Liver (tissue), 9 donors: ENCODE measurements around the gene NOX1. TPM values are rescaled to one million over a fixed set of nuclear protein-coding genes. Genes with fewer than 3 reads are reported as not detected.

Experiments
- DNase-seq: peaks from one replicate; pipeline ENCODE4 v3.0.0-alpha.2; 2017; ENCODE audit warnings: low spot score
- H3K27ac ChIP-seq, 2 donors: one replicate each; pipeline ENCODE4 v1.7.0; 2013; ENCODE audit warnings: inconsistent platforms in 2 of 2, low read length in 2 of 2, control low read depth in 1 of 2, low read depth in 1 of 2, mild to moderate bottlenecking in 1 of 2
- H3K27me3 ChIP-seq, 4 donors: one replicate each; pipeline versions ENCODE4 v1.6.1 to v1.7.0; 2013; ENCODE audit warnings: low read length in 3 of 4, inconsistent platforms in 1 of 4, mild to moderate bottlenecking in 1 of 4, moderate library complexity in 1 of 4; ENCODE audit not compliant: control insufficient read depth in 4 of 4, insufficient read depth in 4 of 4
- H3K36me3 ChIP-seq, 4 donors: one replicate each; pipeline versions ENCODE4 v1.6.1 to v1.7.0; 2013; ENCODE audit warnings: low read length in 3 of 4, mild to moderate bottlenecking in 3 of 4, low read depth in 1 of 4, moderate library complexity in 1 of 4; ENCODE audit not compliant: control insufficient read depth in 4 of 4, insufficient read depth in 3 of 4
- H3K4me1 ChIP-seq, 4 donors: one replicate each; pipeline versions ENCODE4 v1.6.1 to v1.7.0; 2013; ENCODE audit warnings: low read length in 3 of 4, mild to moderate bottlenecking in 3 of 4, moderate library complexity in 1 of 4; ENCODE audit not compliant: control insufficient read depth in 4 of 4, insufficient read depth in 4 of 4
- H3K4me3 ChIP-seq, 3 donors: one replicate each; pipeline versions ENCODE4 v1.6.1 to v1.7.0; 2013; ENCODE audit warnings: low read length in 3 of 3, control low read depth in 1 of 3, low read depth in 1 of 3, mild to moderate bottlenecking in 1 of 3
- H3K9ac ChIP-seq, 2 donors: one replicate each; pipeline ENCODE4 v1.7.0; 2013; ENCODE audit warnings: low read length in 2 of 2, mild to moderate bottlenecking in 2 of 2, moderate library complexity in 2 of 2, control low read depth in 1 of 2, low read depth in 1 of 2
- H3K9me3 ChIP-seq, 4 donors: one replicate each; pipeline versions ENCODE4 v1.6.1 to v1.7.0; 2013; ENCODE audit warnings: low read length in 3 of 4; ENCODE audit not compliant: control insufficient read depth in 4 of 4
- EGR1 ChIP-seq, 2 donors: IDR thresholded peaks; 2 replicates each; pipeline ENCODE4 v1.6.1; 2016 to 2018; ENCODE audit warnings: antibody characterized with exemption in 2 of 2, low read depth in 2 of 2
- FOXA1 ChIP-seq: IDR thresholded peaks from 2 replicates; pipeline ENCODE4 v1.6.1; 2016; ENCODE audit warnings: antibody characterized with exemption
- GABPA ChIP-seq, 2 donors: IDR thresholded peaks in 1 of 2; conservative IDR thresholded peaks in 1 of 2; 2 replicates each; pipeline ENCODE4 v1.6.1; 2016; ENCODE audit warnings: antibody characterized with exemption in 2 of 2, mild to moderate bottlenecking in 1 of 2, moderate library complexity in 1 of 2
- HNF4A ChIP-seq, 2 donors: conservative IDR thresholded peaks; 2 replicates each; pipeline ENCODE4 v1.6.1; 2016; ENCODE audit warnings: antibody characterized with exemption in 2 of 2, mild to moderate bottlenecking in 2 of 2
- HNF4G ChIP-seq: IDR thresholded peaks from 2 replicates; pipeline ENCODE4 v1.6.1; 2016; ENCODE audit warnings: antibody characterized with exemption
- JUND ChIP-seq, 2 donors: IDR thresholded peaks; 2 replicates each; pipeline ENCODE4 v1.6.1; 2016; ENCODE audit warnings: antibody characterized with exemption in 2 of 2
- NR2F2 ChIP-seq: IDR thresholded peaks from 2 replicates; pipeline ENCODE4 v1.6.1; 2016; ENCODE audit warnings: antibody characterized with exemption
- RAD21 ChIP-seq, 2 donors: IDR thresholded peaks; 2 replicates each; pipeline ENCODE4 v1.6.1; 2016; ENCODE audit warnings: antibody characterized with exemption in 2 of 2, mild to moderate bottlenecking in 2 of 2
- RXRA ChIP-seq, 2 donors: IDR thresholded peaks; 2 replicates each; pipeline ENCODE4 v1.6.1; 2017 to 2018; ENCODE audit warnings: antibody characterized with exemption in 2 of 2, mild to moderate bottlenecking in 1 of 2
- SP1 ChIP-seq: IDR thresholded peaks from 2 replicates; pipeline ENCODE4 v1.6.1; 2018; ENCODE audit warnings: antibody characterized with exemption, mild to moderate bottlenecking
- TAF1 ChIP-seq: conservative IDR thresholded peaks from 2 replicates; pipeline ENCODE4 v1.6.1; 2016; ENCODE audit warnings: antibody characterized with exemption, mild to moderate bottlenecking
- WGBS: extraction: QIAGEN DNeasy Blood & Tissue Kit; methylation state at CpG from one replicate; pipeline ENCODE4 v1.1.7; 2013; 5-methylcytosine and 5-hydroxymethylcytosine counted together
- polyA plus RNA-seq, 2 donors: library from polyadenylated mRNA; stranded (reverse) in 1 of 2; unstranded in 1 of 2; fragments of 200-250 nt in 1 of 2; fragments of >200 nt in 1 of 2; fragmentation: Nextera tagmentation in 1 of 2; extraction: Ambion mirVana in 1 of 2; gene quantifications; one replicate each; pipeline versions ENCODE4 v1.2.1 to v1.2.3, GENCODE V29; 2013 to 2015
- total RNA-seq, 2 donors: library from RNA; depleted of rRNA; stranded (reverse); fragments of >200 nt; gene quantifications; one replicate each; pipeline ENCODE4 v1.2.3, GENCODE V29; 2014
- TF ChIP-seq, protein P1 (sequence below): IDR thresholded peaks from 2 replicates; pipeline ENCODE4 v1.6.1; 2016; ENCODE audit warnings: antibody characterized with exemption
- TF ChIP-seq, protein P2 (sequence below): IDR thresholded peaks from 2 replicates; pipeline ENCODE4 v1.6.1; 2016; ENCODE audit warnings: antibody characterized with exemption, mild to moderate bottlenecking
- TF ChIP-seq, protein P3 (sequence below): fragments of 150-350 bp; IDR thresholded peaks from 2 replicates; pipeline ENCODE4 v1.5.1; 2017; ENCODE audit warnings: improper control_type of control experiment, low read depth, low read length; ENCODE audit not compliant: missing input control
- TF ChIP-seq, protein P4 (sequence below): IDR thresholded peaks from 2 replicates; pipeline ENCODE4 v1.6.1; 2016; ENCODE audit warnings: antibody characterized with exemption
- donor health status: healthy.
- donor health status: healthy.
- donor health status: healthy.
- donor health status: healthy.
- donor health status: healthy.

The NOX1 gene
- total and polyA plus RNA-seq, 4 donors: 0.36 TPM; not detected in 3

DNA sequence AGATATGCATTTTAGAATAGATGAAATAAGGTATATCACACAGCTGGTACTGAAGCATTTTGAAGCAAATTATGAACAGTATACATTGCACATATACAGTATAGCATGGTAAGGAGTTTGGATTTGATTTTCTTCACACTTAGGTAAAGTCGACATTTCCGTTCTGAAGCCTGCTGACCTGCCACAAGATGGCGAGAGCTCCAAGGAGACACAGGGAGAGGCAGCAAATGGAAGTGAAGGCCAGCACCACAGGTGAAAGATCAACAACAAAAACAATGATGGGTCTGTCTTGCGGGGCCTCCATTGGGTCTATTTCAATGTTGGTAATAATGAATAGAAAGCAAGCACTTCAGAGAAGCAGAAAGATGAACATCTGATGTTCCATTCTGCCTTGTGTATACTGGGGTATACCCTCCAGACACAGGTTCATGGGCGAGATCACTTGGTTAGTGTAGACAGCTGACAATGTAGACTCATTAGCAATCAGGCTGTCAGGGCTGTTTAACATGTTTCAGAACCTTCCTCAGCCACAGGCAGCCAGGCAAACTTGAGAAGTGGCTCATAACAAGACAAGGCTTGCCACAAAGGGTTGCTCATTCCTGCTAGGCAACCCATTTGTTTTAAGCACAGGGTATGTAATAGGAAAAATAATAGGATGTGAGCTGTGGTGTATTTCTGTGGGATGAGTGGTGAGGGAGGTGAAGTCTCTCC lies 21.4 kb upstream of the NOX1 start:
- H3K9me3 ChIP-seq: no peaks in the 10 kb centered on the region
- no peak overlapping the region for H3K4me3 ChIP-seq
- DNase-seq: no peak
- TF ChIP-seq RAD21 (IDR thresholded peaks at IDR 0.05): peak; percentile 57 to 66
- TF ChIP-seq, protein P1, sequence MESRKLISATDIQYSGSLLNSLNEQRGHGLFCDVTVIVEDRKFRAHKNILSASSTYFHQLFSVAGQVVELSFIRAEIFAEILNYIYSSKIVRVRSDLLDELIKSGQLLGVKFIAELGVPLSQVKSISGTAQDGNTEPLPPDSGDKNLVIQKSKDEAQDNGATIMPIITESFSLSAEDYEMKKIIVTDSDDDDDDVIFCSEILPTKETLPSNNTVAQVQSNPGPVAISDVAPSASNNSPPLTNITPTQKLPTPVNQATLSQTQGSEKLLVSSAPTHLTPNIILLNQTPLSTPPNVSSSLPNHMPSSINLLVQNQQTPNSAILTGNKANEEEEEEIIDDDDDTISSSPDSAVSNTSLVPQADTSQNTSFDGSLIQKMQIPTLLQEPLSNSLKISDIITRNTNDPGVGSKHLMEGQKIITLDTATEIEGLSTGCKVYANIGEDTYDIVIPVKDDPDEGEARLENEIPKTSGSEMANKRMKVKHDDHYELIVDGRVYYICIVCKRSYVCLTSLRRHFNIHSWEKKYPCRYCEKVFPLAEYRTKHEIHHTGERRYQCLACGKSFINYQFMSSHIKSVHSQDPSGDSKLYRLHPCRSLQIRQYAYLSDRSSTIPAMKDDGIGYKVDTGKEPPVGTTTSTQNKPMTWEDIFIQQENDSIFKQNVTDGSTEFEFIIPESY: no peak
- TF ChIP-seq, protein P2, sequence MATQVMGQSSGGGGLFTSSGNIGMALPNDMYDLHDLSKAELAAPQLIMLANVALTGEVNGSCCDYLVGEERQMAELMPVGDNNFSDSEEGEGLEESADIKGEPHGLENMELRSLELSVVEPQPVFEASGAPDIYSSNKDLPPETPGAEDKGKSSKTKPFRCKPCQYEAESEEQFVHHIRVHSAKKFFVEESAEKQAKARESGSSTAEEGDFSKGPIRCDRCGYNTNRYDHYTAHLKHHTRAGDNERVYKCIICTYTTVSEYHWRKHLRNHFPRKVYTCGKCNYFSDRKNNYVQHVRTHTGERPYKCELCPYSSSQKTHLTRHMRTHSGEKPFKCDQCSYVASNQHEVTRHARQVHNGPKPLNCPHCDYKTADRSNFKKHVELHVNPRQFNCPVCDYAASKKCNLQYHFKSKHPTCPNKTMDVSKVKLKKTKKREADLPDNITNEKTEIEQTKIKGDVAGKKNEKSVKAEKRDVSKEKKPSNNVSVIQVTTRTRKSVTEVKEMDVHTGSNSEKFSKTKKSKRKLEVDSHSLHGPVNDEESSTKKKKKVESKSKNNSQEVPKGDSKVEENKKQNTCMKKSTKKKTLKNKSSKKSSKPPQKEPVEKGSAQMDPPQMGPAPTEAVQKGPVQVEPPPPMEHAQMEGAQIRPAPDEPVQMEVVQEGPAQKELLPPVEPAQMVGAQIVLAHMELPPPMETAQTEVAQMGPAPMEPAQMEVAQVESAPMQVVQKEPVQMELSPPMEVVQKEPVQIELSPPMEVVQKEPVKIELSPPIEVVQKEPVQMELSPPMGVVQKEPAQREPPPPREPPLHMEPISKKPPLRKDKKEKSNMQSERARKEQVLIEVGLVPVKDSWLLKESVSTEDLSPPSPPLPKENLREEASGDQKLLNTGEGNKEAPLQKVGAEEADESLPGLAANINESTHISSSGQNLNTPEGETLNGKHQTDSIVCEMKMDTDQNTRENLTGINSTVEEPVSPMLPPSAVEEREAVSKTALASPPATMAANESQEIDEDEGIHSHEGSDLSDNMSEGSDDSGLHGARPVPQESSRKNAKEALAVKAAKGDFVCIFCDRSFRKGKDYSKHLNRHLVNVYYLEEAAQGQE: no peak
- TF ChIP-seq, protein P3, sequence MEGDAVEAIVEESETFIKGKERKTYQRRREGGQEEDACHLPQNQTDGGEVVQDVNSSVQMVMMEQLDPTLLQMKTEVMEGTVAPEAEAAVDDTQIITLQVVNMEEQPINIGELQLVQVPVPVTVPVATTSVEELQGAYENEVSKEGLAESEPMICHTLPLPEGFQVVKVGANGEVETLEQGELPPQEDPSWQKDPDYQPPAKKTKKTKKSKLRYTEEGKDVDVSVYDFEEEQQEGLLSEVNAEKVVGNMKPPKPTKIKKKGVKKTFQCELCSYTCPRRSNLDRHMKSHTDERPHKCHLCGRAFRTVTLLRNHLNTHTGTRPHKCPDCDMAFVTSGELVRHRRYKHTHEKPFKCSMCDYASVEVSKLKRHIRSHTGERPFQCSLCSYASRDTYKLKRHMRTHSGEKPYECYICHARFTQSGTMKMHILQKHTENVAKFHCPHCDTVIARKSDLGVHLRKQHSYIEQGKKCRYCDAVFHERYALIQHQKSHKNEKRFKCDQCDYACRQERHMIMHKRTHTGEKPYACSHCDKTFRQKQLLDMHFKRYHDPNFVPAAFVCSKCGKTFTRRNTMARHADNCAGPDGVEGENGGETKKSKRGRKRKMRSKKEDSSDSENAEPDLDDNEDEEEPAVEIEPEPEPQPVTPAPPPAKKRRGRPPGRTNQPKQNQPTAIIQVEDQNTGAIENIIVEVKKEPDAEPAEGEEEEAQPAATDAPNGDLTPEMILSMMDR: peak; percentile 22
- WGBS: 30% methylated on average over 5 of the region's 5 CpGs
- no peaks in the 10 kb centered on the region for H3K27me3 ChIP-seq
- H3K27ac ChIP-seq: no peak overlapping the region
- no peaks in the 10 kb centered on the region for H3K36me3 ChIP-seq
- no peak overlapping the region for H3K9ac ChIP-seq
- H3K4me1 ChIP-seq: no peaks in the 10 kb centered on the region

- no peak for DNase-seq
- no peaks in the 10 kb centered on the region for H3K9me3 ChIP-seq
- no peak overlapping the region for H3K4me3 ChIP-seq
- no peak overlapping the region for H3K27ac ChIP-seq
- H3K4me1 ChIP-seq: no peaks in the 10 kb centered on the region
- no peaks in the 10 kb centered on the region for H3K36me3 ChIP-seq
- no peak overlapping the region for H3K9ac ChIP-seq
- H3K27me3 ChIP-seq: peaks cover 0 to 2% (median 0%) of the 10 kb centered on the region in 4 donors
- TF ChIP-seq RXRA (IDR thresholded peaks at IDR 0.05) (no peak), JUND (IDR thresholded peaks at IDR 0.05) (no peak), HNF4A (conservative IDR thresholded peaks at IDR 0.05) (no peak), GABPA (IDR thresholded peaks at IDR 0.05 in 1 of 2, conservative IDR thresholded peaks at IDR 0.05 in 1 of 2) (no peak), SP1 (no peak), FOXA1 (no peak), HNF4G (no peak), RAD21 (IDR thresholded peaks at IDR 0.05) (no peak), TAF1 (no peak), EGR1 (IDR thresholded peaks at IDR 0.05; ENCODE audit: low read depth in 2 of 2) (no peak), NR2F2 (no peak)
- TF ChIP-seq, protein P4, sequence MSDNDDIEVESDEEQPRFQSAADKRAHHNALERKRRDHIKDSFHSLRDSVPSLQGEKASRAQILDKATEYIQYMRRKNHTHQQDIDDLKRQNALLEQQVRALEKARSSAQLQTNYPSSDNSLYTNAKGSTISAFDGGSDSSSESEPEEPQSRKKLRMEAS: no peak
- TF ChIP-seq, protein P1: no peak
- 22% methylated on average over 4 of the region's 4 CpGs for WGBS
Measured at GRCh38 chrX:100883654-100884053, 9.5 kb upstream of the NOX1 start.
